Suprapubic skin (tissue), 4 donors: ENCODE measurements around the gene TMEM53. TPM values are rescaled to one million over a fixed set of nuclear protein-coding genes. Genes with fewer than 3 reads are reported as not detected.

Experiments used
- DNase-seq, 2 donors: peaks; one replicate each; pipeline ENCODE4 v3.0.0-alpha.2; 2019; ENCODE audit warnings: low spot score in 2 of 2
- H3K27ac ChIP-seq: fragments of 200-600 bp; sonication (generic); one replicate; pipeline ENCODE4 v1.5.1; 2019
- H3K27me3 ChIP-seq: fragments of 200-600 bp; sonication (generic); one replicate; pipeline ENCODE4 v1.5.1; 2019
- H3K36me3 ChIP-seq: fragments of 200-600 bp; sonication (generic); one replicate; pipeline ENCODE4 v1.5.1; 2019
- H3K4me1 ChIP-seq: fragments of 200-600 bp; sonication (generic); one replicate; pipeline ENCODE4 v1.5.1; 2019
- H3K4me3 ChIP-seq: fragments of 200-600 bp; sonication (generic); one replicate; pipeline ENCODE4 v1.5.1; 2019; ENCODE audit warnings: mild to moderate bottlenecking
- H3K9me3 ChIP-seq: fragments of 200-600 bp; sonication (generic); one replicate; pipeline ENCODE4 v1.5.1; 2019
- CTCF ChIP-seq, 2 donors: fragments of 200-600 bp in 1 of 2; fragments of 450-650 bp in 1 of 2; sonication (generic) in 1 of 2; IDR thresholded peaks; one replicate each; pipeline ENCODE4 v1.5.1; 2016 to 2019; ENCODE audit warnings: antibody characterized with exemption in 2 of 2, mild to moderate bottlenecking in 1 of 2, moderate library complexity in 1 of 2
- EP300 ChIP-seq: sonication (generic); formaldehyde crosslinking; IDR thresholded peaks from one replicate; pipeline ENCODE4 v1.6.1; 2017; ENCODE audit warnings: antibody characterized with exemption
- POLR2A ChIP-seq, 2 donors: fragments of 450-650 bp; IDR thresholded peaks; one replicate each; pipeline ENCODE4 v1.6.1; 2017; ENCODE audit warnings: antibody characterized with exemption in 2 of 2, mild to moderate bottlenecking in 2 of 2, moderate library complexity in 2 of 2
- POLR2AphosphoS5 ChIP-seq, 3 donors: sonication (generic); formaldehyde crosslinking; IDR thresholded peaks; one replicate each; pipeline ENCODE4 v1.6.1; 2017; ENCODE audit warnings: antibody characterized with exemption in 3 of 3
- WGBS: methylation state at CpG from one replicate; pipeline ENCODE4 v1.1.5; 2018; 5-methylcytosine and 5-hydroxymethylcytosine counted together
- total RNA-seq, 4 donors: library from RNA; depleted of rRNA; stranded (reverse); fragments of >200 nt; gene quantifications; one replicate each; pipeline ENCODE4 v1.1.0, GENCODE V29; 2016

TMEM53 gene
- total RNA-seq, 4 donors from 2014 or later: 2.3 to 9.9 (median 4.3) TPM

GRCh38 chr1:44613941-44614340 is 60.3 kb downstream of the TMEM53 start:
- peaks cover 11% of the 10 kb centered on the region for H3K4me1 ChIP-seq
- WGBS: 79% methylated on average over 5 of the region's 6 CpGs
- TF ChIP-seq EP300 (no peak), CTCF (IDR thresholded peaks at IDR 0.05) (no peak), POLR2A (IDR thresholded peaks at IDR 0.05) (no peak), POLR2AphosphoS5 (IDR thresholded peaks at IDR 0.05) (no peak)
- peaks cover 8% of the 10 kb centered on the region for H3K27me3 ChIP-seq
- no peaks in the 10 kb centered on the region for H3K9me3 ChIP-seq
- DNase-seq: no peak
- no peak overlapping the region for H3K27ac ChIP-seq
- no peaks in the 10 kb centered on the region for H3K36me3 ChIP-seq
- no peak overlapping the region for H3K4me3 ChIP-seq

- Histone ChIP-seq H3K27me3 (peaks cover 13% of the 10 kb centered on the region), H3K4me3 (no peak overlapping the region), H3K4me1 (peaks cover under 1% of the 10 kb centered on the region), H3K27ac (no peak overlapping the region), H3K36me3 (no peaks in the 10 kb centered on the region), H3K9me3 (no peaks in the 10 kb centered on the region)
- DNase-seq: no peak
- WGBS: 76% methylated on average over 4 of the region's 4 CpGs
- no peak for TF ChIP-seq POLR2A (IDR thresholded peaks at IDR 0.05)
- no peak for TF ChIP-seq POLR2AphosphoS5 (IDR thresholded peaks at IDR 0.05)
- no peak for TF ChIP-seq CTCF (IDR thresholded peaks at IDR 0.05)
- no peak for TF ChIP-seq EP300
Observed at GRCh38 chr1:44611866-44612265, 62.4 kb downstream of the TMEM53 start.

- Histone ChIP-seq H3K27me3 (peaks cover 10% of the 10 kb centered on the region), H3K36me3 (no peaks in the 10 kb centered on the region), H3K27ac (no peak overlapping the region), H3K4me1 (no peaks in the 10 kb centered on the region), H3K9me3 (no peaks in the 10 kb centered on the region), H3K4me3 (no peak overlapping the region)
- TF ChIP-seq POLR2A (IDR thresholded peaks at IDR 0.05) (no peak), EP300 (no peak), POLR2AphosphoS5 (IDR thresholded peaks at IDR 0.05) (no peak)
- WGBS: 78% methylated on average over 5 of the region's 5 CpGs
- no peak for DNase-seq
Observed at GRCh38 chr1:44611419-44611818, 62.9 kb downstream of the TMEM53 start.

- 84% methylated on average over 8 of the region's 12 CpGs for WGBS
- no peak for DNase-seq
- Histone ChIP-seq H3K27me3 (peaks cover 10% of the 10 kb centered on the region), H3K4me3 (no peak overlapping the region), H3K36me3 (no peaks in the 10 kb centered on the region), H3K9me3 (no peaks in the 10 kb centered on the region), H3K27ac (no peak overlapping the region), H3K4me1 (no peaks in the 10 kb centered on the region)
- TF ChIP-seq EP300 (no peak), POLR2A (IDR thresholded peaks at IDR 0.05) (no peak), POLR2AphosphoS5 (IDR thresholded peaks at IDR 0.05) (no peak), CTCF (IDR thresholded peaks at IDR 0.05) (no peak)
Observed at GRCh38 chr1:44610527-44611148, 63.6 kb downstream of the TMEM53 start.

GRCh38 chr1:44609768-44610526 is 64.3 kb downstream of the TMEM53 start:
- TF ChIP-seq POLR2AphosphoS5 (IDR thresholded peaks at IDR 0.05): no peak
- no peak for TF ChIP-seq CTCF (IDR thresholded peaks at IDR 0.05)
- TF ChIP-seq EP300: no peak
- no peak for TF ChIP-seq POLR2A (IDR thresholded peaks at IDR 0.05)
- WGBS: 81% methylated on average over 23 of the region's 25 CpGs

More at GRCh38 chr1:44609768-44610526, 64.3 kb downstream of the TMEM53 start:
- Histone ChIP-seq H3K4me1 (no peaks in the 10 kb centered on the region), H3K36me3 (no peaks in the 10 kb centered on the region), H3K27me3 (peaks cover 10% of the 10 kb centered on the region), H3K27ac (no peak overlapping the region), H3K9me3 (no peaks in the 10 kb centered on the region), H3K4me3 (no peak overlapping the region)
- no peak for DNase-seq
